ENCODE measurements around the gene NR3C2.
"Not testable (repeated sequence)": the region's sequence is repeated elsewhere in the genome, so short reads cannot be mapped to it uniquely, and the experiment has no call there.

- TF ChIP-seq CTCF (IDR thresholded peaks at IDR 0.05); POLR2AphosphoS5 (IDR thresholded peaks at IDR 0.05; ENCODE audit: low read depth, low read length); REST (IDR thresholded peaks at IDR 0.05; ENCODE audit: insufficient read depth in 1 of 2, low read depth in 2 of 2, low read length in 1 of 2); SIN3A (IDR thresholded peaks at IDR 0.05; ENCODE audit: borderline replicate concordance, insufficient read depth, low read depth, low read length); TCF7L2 (IDR thresholded peaks at IDR 0.05; ENCODE audit: low read depth, low read length): not testable (repeated sequence)
These were observed 359.1 kb downstream of the NR3C2 start for GRCh38 chr4:148083073-148083472.

Measured in Panc1 (cell line).